GM19193 (cell line): ENCODE results near the gene IMMP2L.

Experiments
- POLR2A ChIP-seq: IDR thresholded peaks from 4 replicates; pipeline ENCODE4 v1.6.1; 2011; ENCODE audit not compliant: insufficient read depth, insufficient read length; ENCODE audit errors: extremely low read depth

The IMMP2L gene

DNA sequence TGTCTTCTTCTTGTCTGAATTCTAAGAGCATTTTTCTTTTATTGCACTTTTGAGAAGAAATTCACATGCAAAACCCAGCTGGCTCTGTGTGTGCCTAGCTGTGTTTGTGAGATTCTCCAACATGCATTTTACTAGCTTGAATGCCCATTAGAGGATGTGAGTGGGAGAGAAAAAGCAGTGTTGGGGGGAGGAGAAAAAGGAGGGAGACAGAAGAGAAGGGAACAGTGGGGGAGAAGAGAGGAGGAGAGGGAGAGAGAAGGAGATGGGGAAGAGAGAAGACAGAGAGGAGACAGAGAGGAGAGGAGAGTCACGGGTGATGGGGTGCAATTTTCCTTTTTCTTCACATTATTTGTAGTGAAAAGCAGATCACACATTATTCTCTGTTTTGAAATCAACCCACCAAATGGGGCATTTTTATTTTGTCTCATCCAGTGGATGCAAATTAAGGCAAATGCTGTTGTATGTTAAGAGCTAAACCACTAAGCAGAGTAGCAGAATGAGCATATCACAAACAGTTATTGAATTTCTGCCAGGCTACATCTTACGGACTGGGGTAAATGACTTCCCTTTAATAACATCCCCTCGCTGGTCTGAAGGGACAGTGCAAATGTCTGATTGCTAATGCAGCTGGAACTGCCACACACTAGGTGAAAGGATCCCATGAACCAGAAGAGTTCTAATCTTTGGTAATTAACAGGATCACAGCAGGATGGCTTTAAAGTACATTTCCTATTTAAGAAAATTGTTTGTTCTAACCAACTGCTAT, 470.5 kb downstream of the IMMP2L start:
- TF ChIP-seq POLR2A = no peak

DNA sequence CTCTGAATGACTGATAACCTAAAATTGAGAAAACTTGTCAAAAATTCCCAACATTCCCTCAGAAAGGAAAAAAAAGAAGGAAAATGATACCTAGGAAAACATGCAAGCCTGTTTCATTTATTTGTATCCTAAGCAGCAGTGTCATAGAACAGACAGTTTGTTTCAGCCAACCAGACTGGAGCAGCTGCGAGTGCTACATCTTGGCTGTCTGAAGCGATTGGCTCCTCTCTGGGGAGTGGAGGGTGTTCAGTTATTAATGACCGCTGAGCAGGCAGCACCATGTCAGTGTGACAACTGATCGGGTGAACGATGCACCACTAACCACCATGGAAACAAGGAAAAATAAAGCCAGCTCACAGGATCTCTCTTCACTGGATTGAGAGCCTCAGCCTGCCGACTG, 471.4 kb downstream of the IMMP2L start, which contains the start of gene LRRN3:
Gene LRRN3 (plus strand): TSS at position 282 of the 400 bp plus-strand sequence. CDS start 31,646 bp downstream, outside the sequence.
- TF ChIP-seq POLR2A = no peak

DNA sequence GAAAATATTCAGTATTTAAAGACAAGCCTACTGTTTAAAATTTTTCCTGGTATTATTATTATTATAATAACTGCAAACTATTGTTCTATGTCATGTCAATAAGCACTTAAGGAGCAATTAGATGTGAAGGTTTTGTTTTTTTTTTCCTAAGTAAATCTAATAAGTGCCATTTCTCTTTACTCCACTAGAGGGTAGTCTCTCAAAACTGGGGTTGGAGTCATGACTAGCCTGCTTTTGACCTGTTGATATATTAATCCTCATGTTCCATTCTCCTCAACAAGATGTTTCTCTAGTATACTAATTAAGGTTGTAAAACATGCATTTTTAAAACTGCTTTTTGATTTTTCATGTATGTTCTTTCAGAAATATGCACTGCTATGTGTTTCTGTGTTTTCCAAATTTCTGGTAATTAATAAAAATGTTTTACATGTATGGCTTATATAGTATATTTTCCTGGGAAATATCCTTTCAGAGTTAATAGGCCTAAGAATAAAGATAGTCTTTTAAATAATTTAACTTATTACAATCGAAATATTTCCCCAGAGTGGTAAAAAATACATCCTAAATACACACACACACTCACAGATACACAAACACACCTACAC, 472.4 kb downstream of the IMMP2L start:
- no peak for TF ChIP-seq POLR2A

- no peak for TF ChIP-seq POLR2A
These were observed 474.0 kb downstream of the IMMP2L start for GRCh38 chr7:111088328-111088727.

GRCh38 chr7:111086532-111086931, 475.8 kb downstream of the IMMP2L start:
- no peak for TF ChIP-seq POLR2A

DNA sequence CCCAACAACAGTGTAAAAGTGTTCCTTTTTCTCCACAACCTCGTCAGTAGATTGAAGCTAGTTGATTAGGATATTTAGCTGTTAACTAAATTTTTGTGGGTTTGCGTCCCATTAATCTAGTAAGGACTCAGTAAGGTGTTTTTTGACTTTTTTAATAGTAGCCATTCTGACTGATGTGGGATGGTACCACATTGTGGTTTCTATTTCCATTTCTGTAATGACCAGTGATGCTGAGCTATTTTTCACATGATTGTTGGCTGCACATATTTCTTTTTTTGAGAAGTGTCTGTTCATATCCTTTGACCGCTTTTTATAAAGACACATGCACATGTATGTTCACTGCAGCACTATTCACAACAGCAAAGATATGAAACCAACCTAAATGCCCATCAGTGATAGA, 476.9 kb downstream of the IMMP2L start:
- no peak for TF ChIP-seq POLR2A

- no peak for TF ChIP-seq POLR2A
These were observed 478.9 kb downstream of the IMMP2L start for GRCh38 chr7:111083413-111083812.

GRCh38 chr7:111082351-111082750, 479.9 kb downstream of the IMMP2L start:
- no peak for TF ChIP-seq POLR2A

DNA sequence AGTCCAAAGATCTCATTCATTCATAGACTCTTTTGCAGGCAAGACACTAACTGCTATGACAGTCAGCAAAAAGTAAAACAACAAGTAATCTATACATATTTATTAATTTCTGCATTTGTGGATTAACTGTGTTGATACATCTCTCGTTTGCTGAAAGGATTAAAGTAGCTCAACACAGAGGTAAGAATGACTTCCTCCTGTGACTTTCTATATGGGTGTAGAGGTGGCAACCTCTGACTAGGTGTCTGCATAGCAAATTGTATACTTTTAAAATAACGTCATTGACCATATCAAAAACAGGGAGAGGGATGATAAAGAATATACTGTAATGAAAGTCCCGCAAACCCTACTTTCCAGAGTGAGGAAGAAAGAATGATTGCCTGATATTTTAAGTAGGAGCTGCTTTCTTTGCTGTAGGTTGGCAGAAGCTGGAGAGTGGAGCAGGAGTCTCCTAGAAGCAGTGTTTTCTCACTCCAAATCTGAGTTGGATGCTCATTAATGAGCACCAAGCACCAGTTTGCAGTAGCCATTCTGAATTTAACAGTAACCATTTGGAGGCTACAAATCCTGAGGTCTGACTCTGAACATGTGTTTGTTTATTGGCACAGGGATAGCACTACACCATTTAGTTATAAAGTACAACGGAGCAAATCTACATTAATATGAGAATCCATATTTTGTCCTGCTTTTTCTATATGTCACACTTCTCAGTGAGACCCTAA, 480.6 kb downstream of the IMMP2L start:
- no peak for TF ChIP-seq POLR2A

GRCh38 chr7:111080495-111081105, 481.7 kb downstream of the IMMP2L start:
- TF ChIP-seq POLR2A = no peak

- no peak for TF ChIP-seq POLR2A
These were observed 485.3 kb downstream of the IMMP2L start for GRCh38 chr7:111077001-111077400.

DNA sequence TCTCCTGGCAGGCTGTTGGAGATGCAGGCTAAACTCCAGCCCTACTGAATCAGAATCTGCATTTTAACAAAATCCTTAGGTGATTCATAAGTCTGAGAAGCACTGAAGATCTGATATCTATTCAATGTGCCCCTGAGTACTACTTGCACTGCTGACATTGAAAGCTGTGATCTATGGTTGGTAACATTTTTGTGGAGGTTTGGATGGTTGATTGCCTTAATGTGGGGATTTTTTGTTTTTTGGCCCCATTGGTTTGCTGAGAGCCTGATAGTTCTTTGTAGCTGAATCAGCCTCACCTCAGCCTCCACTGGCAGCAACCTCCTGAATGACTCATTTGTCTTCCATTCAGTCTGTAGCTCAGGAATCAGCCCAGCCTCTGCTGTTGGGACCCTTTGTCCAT, 486.1 kb downstream of the IMMP2L start:
- TF ChIP-seq POLR2A = no peak

- TF ChIP-seq POLR2A = no peak
These were observed 486.8 kb downstream of the IMMP2L start for GRCh38 chr7:111075498-111075897.

DNA sequence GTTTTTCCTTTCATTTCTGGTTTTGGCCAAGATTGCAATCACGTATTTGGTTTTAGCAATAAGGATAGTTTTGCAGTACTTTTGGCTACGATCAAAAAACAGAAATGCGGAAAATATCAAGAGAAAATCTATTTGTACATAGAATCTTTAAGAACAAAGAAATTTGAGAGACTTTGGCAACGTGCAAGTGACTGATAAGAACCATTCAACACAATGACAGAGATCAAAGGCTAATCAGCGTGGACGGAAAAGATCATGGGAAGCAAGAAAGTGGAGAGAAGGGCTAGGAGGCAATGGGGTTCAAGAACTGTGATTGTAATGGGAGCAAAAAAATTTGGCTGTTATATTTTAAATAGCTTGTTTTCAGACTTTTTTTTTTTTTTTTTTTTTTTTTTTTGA, 487.5 kb downstream of the IMMP2L start:
- no peak for TF ChIP-seq POLR2A

DNA sequence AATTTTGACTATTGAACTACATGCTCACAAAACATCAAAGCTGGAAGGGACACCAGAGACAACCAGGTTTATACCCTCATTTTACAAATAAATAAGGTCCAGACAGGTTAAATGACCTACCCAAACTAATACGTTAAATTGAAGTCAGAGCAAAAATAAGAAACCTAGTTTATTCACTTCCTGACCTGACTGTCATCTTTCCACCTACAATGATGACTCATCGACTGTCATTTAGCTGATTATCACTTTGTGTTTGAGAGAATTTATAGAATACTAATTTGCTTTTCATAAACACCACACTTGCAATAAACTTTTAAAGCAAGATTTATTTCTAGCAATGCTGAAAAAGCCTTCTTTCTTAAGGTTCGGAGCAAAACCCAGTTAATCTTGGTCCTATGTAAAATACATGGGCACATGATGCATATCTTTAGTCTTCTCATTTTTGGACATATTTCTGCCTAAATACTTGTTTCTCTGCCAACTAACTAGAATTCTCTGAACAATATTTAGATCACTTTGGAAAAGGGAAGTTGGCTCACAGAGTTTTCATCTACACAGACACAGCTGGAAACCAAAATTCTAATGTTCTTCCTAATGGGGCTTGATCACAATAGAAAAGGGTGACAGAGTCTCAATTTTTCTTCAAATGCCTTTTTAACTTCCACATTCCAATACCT, 488.1 kb downstream of the IMMP2L start:
- TF ChIP-seq POLR2A = no peak
